ENCODE results near the gene N4BP3. TPM values are rescaled to one million over a fixed set of nuclear protein-coding genes. Genes with fewer than 3 reads are reported as not detected.

The N4BP3 gene
- total and polyA plus RNA-seq, 2 of the 13 experiments (the other 11 are each of a cell fraction or from before 2014, with no cell fraction given) = 0.13 TPM; not detected in 1

- TF ChIP-seq ZNF142 (CRISPR knock-in tag; IDR thresholded peaks at IDR 0.05) (no peak), RAD21 (CRISPR knock-in tag; IDR thresholded peaks at IDR 0.05) (peak; percentile 58; the same call in 1 of the 2 replicates), SUZ12 (IDR thresholded peaks at IDR 0.05; ENCODE audit: low read depth, low read length) (no peak), ZNF704 (CRISPR knock-in tag; IDR thresholded peaks at IDR 0.05; ENCODE audit: borderline replicate concordance) (peak; percentile 38; the same call in 1 of the 2 replicates), NKX3-1 (CRISPR knock-in tag; IDR thresholded peaks at IDR 0.05) (peak; percentile 84), RFX3 (CRISPR knock-in tag; IDR thresholded peaks at IDR 0.05) (no peak), ZNF224 (CRISPR knock-in tag; IDR thresholded peaks at IDR 0.05) (no peak), ZSCAN31 (CRISPR knock-in tag; IDR thresholded peaks at IDR 0.05; ENCODE audit: low read depth) (peak; percentile 64), KLF15 (CRISPR knock-in tag; IDR thresholded peaks at IDR 0.05; ENCODE audit: borderline replicate concordance) (no peak), RBFOX2 (IDR thresholded peaks at IDR 0.05; ENCODE audit: low read depth, low read length) (peak; percentile 85), KLF16 (CRISPR knock-in tag; IDR thresholded peaks at IDR 0.05) (peak in 1 of 2 experiments; percentile 48; a peak in 1 of 4 replicates), HES4 (CRISPR knock-in tag; IDR thresholded peaks at IDR 0.05; ENCODE audit: borderline replicate concordance) (peak; percentile 80; the same call in 1 of the 2 replicates), NCOA1 (CRISPR knock-in tag; IDR thresholded peaks at IDR 0.05) (no peak), ARNT2 (CRISPR knock-in tag; IDR thresholded peaks at IDR 0.05; ENCODE audit: low read depth) (peak; percentile 28; the same call in 1 of the 2 replicates), SNAPC4 (CRISPR knock-in tag; IDR thresholded peaks at IDR 0.05) (no peak), SATB2 (CRISPR knock-in tag; IDR thresholded peaks at IDR 0.05) (no peak)
Measured at GRCh38 chr5:178130576-178131445, 17.5 kb downstream of the N4BP3 start, which contains the start of gene RMND5B (continued).
